Measurements from ENCODE around the gene HNRNPH3. TPM values are rescaled to one million over a fixed set of nuclear protein-coding genes. Genes with fewer than 3 reads are reported as not detected.
"Not testable (repeated sequence)": the region's sequence is repeated elsewhere in the genome, so short reads cannot be mapped to it uniquely, and the experiment has no call there.

HNRNPH3 gene
- total RNA-seq, 3 donors from 2014 or later, result 87.4 to 135 (median 102) TPM

- peak; percentile 79 for ATAC-seq
- no peaks in the 10 kb centered on the region for H3K36me3 ChIP-seq (ENCODE audit: low read depth)
- peak in 1 of 3 donors; percentile 85 for DNase-seq
- H3K4me3 ChIP-seq, result no peak overlapping the region
- H3K4me1 ChIP-seq (ENCODE audit: low read depth), result peaks cover 19% of the 10 kb centered on the region
- no peak for TF ChIP-seq CTCF (IDR thresholded peaks at IDR 0.05)
- no peaks in the 10 kb centered on the region for H3K9me3 ChIP-seq
- intact Hi-C loops (cut with DNase I, micrococcal nuclease), result loop anchor here in 1 of 2 donors (10.0 kb wide), 1 partner anchor 89 kb away; no protein-coding TSS in a partner anchor
Measured at GRCh38 chr10:68303849-68304412, 27.9 kb upstream of the HNRNPH3 start.

- Histone ChIP-seq H3K4me3 (no peak overlapping the region), H3K4me1 (ENCODE audit: low read depth) (peaks cover 16% of the 10 kb centered on the region), H3K9me3 (no peaks in the 10 kb centered on the region), H3K36me3 (ENCODE audit: low read depth) (no peaks in the 10 kb centered on the region)
- intact Hi-C loops (cut with DNase I, micrococcal nuclease), result loop anchor here in 1 of 2 donors (10.0 kb wide), 1 partner anchor 91 kb away; no protein-coding TSS in a partner anchor
- DNase-seq (no peak), ATAC-seq (no peak)
- TF ChIP-seq CTCF (IDR thresholded peaks at IDR 0.05), result no peak
Measured at GRCh38 chr10:68305854-68306253, 26.0 kb upstream of the HNRNPH3 start.

GRCh38 chr10:68310531-68310930 lies 21.3 kb upstream of the HNRNPH3 start:
- Histone ChIP-seq H3K4me1 (ENCODE audit: low read depth) (no peaks in the 10 kb centered on the region), H3K9me3 (no peaks in the 10 kb centered on the region), H3K4me3 (no peak overlapping the region), H3K36me3 (ENCODE audit: low read depth) (no peaks in the 10 kb centered on the region)
- intact Hi-C loops (cut with DNase I, micrococcal nuclease), result no loop called here
- no peak for ATAC-seq
- DNase-seq, result no peak
- no peak for TF ChIP-seq CTCF (IDR thresholded peaks at IDR 0.05)

- DNase-seq; H3K9me3 ChIP-seq; H3K4me3 ChIP-seq; intact Hi-C loops (cut with DNase I, micrococcal nuclease); H3K36me3 ChIP-seq (ENCODE audit: low read depth); H3K4me1 ChIP-seq (ENCODE audit: low read depth): not testable (repeated sequence)
- ATAC-seq, result peak; percentile 41
Measured at GRCh38 chr10:68314930-68315329, 16.9 kb upstream of the HNRNPH3 start.

- peak in 1 of 3 donors; percentile 75 for DNase-seq
- intact Hi-C loops (cut with DNase I, micrococcal nuclease), result no loop called here
- Histone ChIP-seq H3K9me3 (peaks cover 6% of the 10 kb centered on the region), H3K4me3 (no peak overlapping the region), H3K36me3 (ENCODE audit: low read depth) (no peaks in the 10 kb centered on the region), H3K4me1 (ENCODE audit: low read depth) (no peaks in the 10 kb centered on the region)
- peak; percentile 70 for ATAC-seq
- TF ChIP-seq CTCF (IDR thresholded peaks at IDR 0.05), result no peak
Measured at GRCh38 chr10:68315582-68315981, 16.3 kb upstream of the HNRNPH3 start.

GRCh38 chr10:68318331-68319059 lies 13.4 kb upstream of the HNRNPH3 start:
- TF ChIP-seq CTCF (IDR thresholded peaks at IDR 0.05), result no peak
- H3K9me3 ChIP-seq, result peaks cover 6% of the 10 kb centered on the region
- ATAC-seq, result peak; percentile 89
- intact Hi-C loops (cut with DNase I, micrococcal nuclease), result no loop called here
- H3K4me1 ChIP-seq (ENCODE audit: low read depth), result no peaks in the 10 kb centered on the region
- peak in 1 of 3 donors; percentile 53 for DNase-seq
- no peaks in the 10 kb centered on the region for H3K36me3 ChIP-seq (ENCODE audit: low read depth)
- no peak overlapping the region for H3K4me3 ChIP-seq

GRCh38 chr10:68324396-68324795 lies 7.5 kb upstream of the HNRNPH3 start:
- peaks cover 15% of the 10 kb centered on the region for H3K4me1 ChIP-seq (ENCODE audit: low read depth)
- H3K36me3 ChIP-seq (ENCODE audit: low read depth); intact Hi-C loops (cut with DNase I, micrococcal nuclease); H3K9me3 ChIP-seq; H3K4me3 ChIP-seq; DNase-seq; ATAC-seq: not testable (repeated sequence)

Measured in mucosa of descending colon (tissue), 3 donors.